ENCODE results near the gene URAD.
A peak's percentile ranks its signal among the peaks of the same experiment; 100 is the strongest.
"Not testable (repeated sequence)": the region's sequence is repeated elsewhere in the genome, so short reads cannot be mapped to it uniquely, and the experiment has no call there.

The URAD gene

GRCh38 chr13:27988520-27988919 lies at the start of gene URAD:
Gene URAD, minus strand, starts transcription at chr13:27988693. Its CDS starts 56 bp downstream, at chr13:27988637.
- no peak for DNase-seq (ENCODE audit: low spot score)

- DNase-seq (ENCODE audit: low spot score): no peak
Observed at GRCh38 chr13:28037399-28037798, 48.9 kb upstream of the URAD start.

- DNase-seq (ENCODE audit: low spot score): no peak
Observed at GRCh38 chr13:28035146-28035782, 46.8 kb upstream of the URAD start.

GRCh38 chr13:28033894-28034655 lies 45.6 kb upstream of the URAD start:
- DNase-seq (ENCODE audit: low spot score): no peak

GRCh38 chr13:28032438-28032837 lies 43.9 kb upstream of the URAD start:
- not testable (repeated sequence) for DNase-seq (ENCODE audit: low spot score)

- no peak for DNase-seq (ENCODE audit: low spot score)
Observed at GRCh38 chr13:28031896-28032288, 43.4 kb upstream of the URAD start.

GRCh38 chr13:28031220-28031895 lies 42.9 kb upstream of the URAD start:
- no peak for DNase-seq (ENCODE audit: low spot score)

GRCh38 chr13:28027607-28028364 lies 39.3 kb upstream of the URAD start:
- no peak for DNase-seq (ENCODE audit: low spot score)

- no peak for DNase-seq (ENCODE audit: low spot score)
Observed at GRCh38 chr13:28027071-28027470, 38.6 kb upstream of the URAD start.

GRCh38 chr13:28026508-28026907 lies 38.0 kb upstream of the URAD start:
- DNase-seq (ENCODE audit: low spot score): no peak

GRCh38 chr13:28022848-28023518 lies 34.5 kb upstream of the URAD start:
- DNase-seq (ENCODE audit: low spot score): peak; percentile 16

GRCh38 chr13:28014301-28014700 lies 25.8 kb upstream of the URAD start:
- DNase-seq (ENCODE audit: low spot score): no peak

GRCh38 chr13:28013482-28013881 lies 25.0 kb upstream of the URAD start:
- no peak for DNase-seq (ENCODE audit: low spot score)

- DNase-seq (ENCODE audit: low spot score): no peak
Observed at GRCh38 chr13:28012896-28013295, 24.4 kb upstream of the URAD start.

- no peak for DNase-seq (ENCODE audit: low spot score)
Observed at GRCh38 chr13:28012383-28012782, 23.9 kb upstream of the URAD start.

GRCh38 chr13:28010046-28010445 lies 21.6 kb upstream of the URAD start:
- DNase-seq (ENCODE audit: low spot score): no peak

GRCh38 chr13:28005016-28005415 lies 16.5 kb upstream of the URAD start:
- not testable (repeated sequence) for DNase-seq (ENCODE audit: low spot score)

- DNase-seq (ENCODE audit: low spot score): no peak
Observed at GRCh38 chr13:28002886-28003698, 14.6 kb upstream of the URAD start.

- DNase-seq (ENCODE audit: low spot score): no peak
Observed at GRCh38 chr13:28001837-28002473, 13.5 kb upstream of the URAD start.

GRCh38 chr13:28001049-28001448 lies 12.6 kb upstream of the URAD start:
- DNase-seq (ENCODE audit: low spot score): no peak
